DOHH2 (cell line): ENCODE measurements around the gene C2orf49.

Experiments
- H3F3A ChIP-seq: fragments of 200-600 bp; sonication (generic), shearing (Covaris generic); 2 replicates; pipeline ENCODE4 v1.6.0; 2016; ENCODE audit warnings: antibody characterized with exemption, mild to moderate bottlenecking; ENCODE audit not compliant: control insufficient read depth, insufficient read depth
- H3K27ac ChIP-seq: fragments of 200-600 bp; sonication (generic); 2 replicates; pipeline ENCODE4 v1.5.1; 2014; ENCODE audit warnings: low read depth, mild to moderate bottlenecking, low read length, moderate library complexity
- H3K27me3 ChIP-seq: fragments of 200-600 bp; sonication (generic); 2 replicates; pipeline ENCODE4 v1.6.1; 2014; ENCODE audit warnings: mild to moderate bottlenecking, low read length, mixed read lengths; ENCODE audit not compliant: control insufficient read depth
- H3K36me3 ChIP-seq: fragments of 200-600 bp; sonication (generic); 2 replicates; pipeline ENCODE4 v1.6.1; 2014; ENCODE audit warnings: mild to moderate bottlenecking, low read length, moderate library complexity, mixed read lengths; ENCODE audit not compliant: control insufficient read depth
- H3K4me1 ChIP-seq: fragments of 200-600 bp; sonication (generic); 2 replicates; pipeline ENCODE4 v1.6.1; 2014; ENCODE audit warnings: mild to moderate bottlenecking, low read length, mixed read lengths; ENCODE audit not compliant: control insufficient read depth
- H3K4me2 ChIP-seq: fragments of 200-600 bp; sonication (generic); 2 replicates; pipeline ENCODE4 v1.6.0; 2014; ENCODE audit warnings: mild to moderate bottlenecking, low read length, moderate library complexity
- H3K4me3 ChIP-seq: fragments of 200-600 bp; sonication (generic); 2 replicates; pipeline ENCODE4 v1.5.1; 2014; ENCODE audit warnings: mild to moderate bottlenecking, low read length, mixed read lengths
- H3K79me2 ChIP-seq: fragments of 200-600 bp; sonication (generic); 2 replicates; pipeline ENCODE4 v1.6.1; 2014; ENCODE audit warnings: mild to moderate bottlenecking, low read length, mixed read lengths; ENCODE audit not compliant: control insufficient read depth
- H3K9me2 ChIP-seq: fragments of 200-600 bp; sonication (generic); replicated peaks from 2 replicates; pipeline ENCODE4 v1.6.1; 2014; ENCODE audit warnings: mild to moderate bottlenecking, low read length, mixed read lengths; ENCODE audit not compliant: control insufficient read depth
- H3K9me3 ChIP-seq: fragments of 200-600 bp; sonication (generic); 2 replicates; pipeline ENCODE4 v1.6.1; 2014; ENCODE audit warnings: antibody characterized with exemption, low read length, mixed read lengths; ENCODE audit not compliant: control insufficient read depth, insufficient read depth
- H4K20me1 ChIP-seq: fragments of 200-600 bp; sonication (generic); 2 replicates; pipeline ENCODE4 v1.6.0; 2014; ENCODE audit warnings: low read depth, mild to moderate bottlenecking, antibody characterized with exemption, low read length, moderate library complexity; ENCODE audit not compliant: control insufficient read depth, insufficient read depth
- CTCF ChIP-seq: fragments of 200-600 bp; sonication (generic); IDR thresholded peaks from one replicate; pipeline ENCODE4 v1.5.1; 2014; ENCODE audit warnings: antibody characterized with exemption, mild to moderate bottlenecking, low read depth, low read length; ENCODE audit not compliant: poor library complexity, severe bottlenecking
- EZH2phosphoT487 ChIP-seq: fragments of 200-600 bp; sonication (generic); IDR thresholded peaks from 2 replicates; pipeline ENCODE4 v1.6.1; 2017; ENCODE audit warnings: borderline replicate concordance, mild to moderate bottlenecking, antibody characterized with exemption, low read length, moderate library complexity, mixed read lengths

The C2orf49 gene

GRCh38 chr2:105369777-105370690 lies 32.7 kb downstream of the C2orf49 start:
- Histone ChIP-seq H3K4me2 (peak overlapping the region; percentile 50), H3K9me3 (no peaks in the 10 kb centered on the region), H3K36me3 (no peaks in the 10 kb centered on the region), H3K27me3 (peaks cover 3% of the 10 kb centered on the region; the same call in 1 of the 2 replicates), H3K4me1 (peaks cover 6% of the 10 kb centered on the region; the same call in 1 of the 2 replicates), H3K27ac (no peak overlapping the region), H4K20me1 (no peaks in the 10 kb centered on the region), H3K4me3 (peak overlapping the region; percentile 18; the same call in 1 of the 2 replicates), H3F3A (no peaks in the 10 kb centered on the region), H3K9me2 (no peaks in the 10 kb centered on the region), H3K79me2 (no peaks in the 10 kb centered on the region)
- TF ChIP-seq EZH2phosphoT487 (no peak), CTCF (peak; percentile 85)

GRCh38 chr2:105371156-105371555 lies 33.8 kb downstream of the C2orf49 start:
- Histone ChIP-seq H4K20me1 (no peaks in the 10 kb centered on the region), H3K4me3 (no peak overlapping the region), H3K9me3 (no peaks in the 10 kb centered on the region), H3K9me2 (no peaks in the 10 kb centered on the region), H3K36me3 (no peaks in the 10 kb centered on the region), H3K4me2 (no peak overlapping the region), H3F3A (no peaks in the 10 kb centered on the region), H3K4me1 (peaks cover 6% of the 10 kb centered on the region; the same call in 1 of the 2 replicates), H3K79me2 (no peaks in the 10 kb centered on the region), H3K27ac (no peak overlapping the region), H3K27me3 (peaks cover 3% of the 10 kb centered on the region; the same call in 1 of the 2 replicates)
- TF ChIP-seq EZH2phosphoT487 (no peak), CTCF (no peak)

GRCh38 chr2:105371810-105372209 lies 34.5 kb downstream of the C2orf49 start:
- Histone ChIP-seq H4K20me1 (no peaks in the 10 kb centered on the region), H3K4me2 (no peak overlapping the region), H3K4me3 (no peak overlapping the region), H3K9me3 (no peaks in the 10 kb centered on the region), H3K27ac (no peak overlapping the region), H3F3A (no peaks in the 10 kb centered on the region), H3K27me3 (peaks cover 3% of the 10 kb centered on the region; the same call in 1 of the 2 replicates), H3K4me1 (peaks cover 6% of the 10 kb centered on the region; the same call in 1 of the 2 replicates), H3K9me2 (no peaks in the 10 kb centered on the region), H3K79me2 (no peaks in the 10 kb centered on the region), H3K36me3 (no peaks in the 10 kb centered on the region)
- TF ChIP-seq EZH2phosphoT487 (no peak), CTCF (no peak)
